Renal cortex interstitium (tissue), 11 donors: Measurements from ENCODE around the gene RRAS2. TPM values are rescaled to one million over a fixed set of nuclear protein-coding genes. Genes with fewer than 3 reads are reported as not detected.
"Not testable (repeated sequence)": the region's sequence is repeated elsewhere in the genome, so short reads cannot be mapped to it uniquely, and the experiment has no call there.

ENCODE experiments used
- DNase-seq, 11 donors: peaks; one replicate each; pipeline ENCODE4 v3.0.0-alpha.2; 2013; ENCODE audit warnings: low read depth in 9 of 11, low spot score in 4 of 11; ENCODE audit errors: extremely low read depth in 1 of 11
- polyA plus RNA-seq, 3 donors: library from polyadenylated mRNA; unstranded; fragments of 120-200 nt; gene quantifications; one replicate each; pipeline ENCODE4 v1.2.1, GENCODE V29; 2013; ENCODE audit not compliant: insufficient read length in 3 of 3

RRAS2 gene
- polyA plus RNA-seq, 3 donors = 46.5 to 57.6 (median 48.8) TPM

DNA sequence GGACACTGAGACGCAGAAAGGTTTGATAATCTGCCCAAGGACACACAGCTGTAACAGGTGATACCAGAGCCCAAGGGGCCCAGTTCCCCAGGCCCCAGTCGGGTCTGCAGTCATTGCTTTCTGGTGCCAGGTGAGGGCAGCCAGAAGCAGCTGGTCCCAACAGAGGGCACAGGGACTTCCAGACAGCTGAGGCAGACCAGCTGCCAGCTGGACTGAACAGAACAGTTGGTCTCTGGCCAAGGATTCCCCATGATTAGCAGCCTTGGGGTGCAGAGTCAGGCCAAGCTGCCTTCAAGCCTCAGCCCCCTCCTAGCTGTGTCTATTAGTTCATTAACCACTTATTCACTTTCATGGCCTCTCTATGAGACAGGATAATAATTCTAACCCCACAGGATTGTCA, 105.6 kb downstream of the RRAS2 start:
- peak in 2 of 11 donors; percentile 16 to 38 for DNase-seq

DNA sequence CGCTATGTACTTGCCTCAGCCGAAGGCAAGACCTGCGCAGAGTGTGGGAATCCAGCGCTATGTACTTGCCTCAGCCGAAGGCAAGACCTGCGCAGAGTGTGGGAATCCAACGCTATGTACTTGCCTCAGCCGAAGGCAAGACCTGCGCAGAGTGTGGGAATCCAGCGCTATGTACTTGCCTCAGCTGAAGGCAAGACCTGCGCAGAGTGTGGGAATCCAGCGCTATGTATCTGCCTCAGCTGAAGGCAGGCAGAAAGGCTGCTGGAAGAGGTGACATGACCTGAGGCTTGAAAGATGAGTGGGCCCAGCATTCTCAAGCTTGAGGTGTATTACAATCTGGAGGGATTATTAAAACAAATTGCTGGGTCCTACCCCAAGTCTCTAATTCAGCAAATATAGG, 106.5 kb downstream of the RRAS2 start:
- DNase-seq = not testable (repeated sequence)

GRCh38 chr11:14251754-14252153, 107.2 kb downstream of the RRAS2 start:
- no peak for DNase-seq

DNA sequence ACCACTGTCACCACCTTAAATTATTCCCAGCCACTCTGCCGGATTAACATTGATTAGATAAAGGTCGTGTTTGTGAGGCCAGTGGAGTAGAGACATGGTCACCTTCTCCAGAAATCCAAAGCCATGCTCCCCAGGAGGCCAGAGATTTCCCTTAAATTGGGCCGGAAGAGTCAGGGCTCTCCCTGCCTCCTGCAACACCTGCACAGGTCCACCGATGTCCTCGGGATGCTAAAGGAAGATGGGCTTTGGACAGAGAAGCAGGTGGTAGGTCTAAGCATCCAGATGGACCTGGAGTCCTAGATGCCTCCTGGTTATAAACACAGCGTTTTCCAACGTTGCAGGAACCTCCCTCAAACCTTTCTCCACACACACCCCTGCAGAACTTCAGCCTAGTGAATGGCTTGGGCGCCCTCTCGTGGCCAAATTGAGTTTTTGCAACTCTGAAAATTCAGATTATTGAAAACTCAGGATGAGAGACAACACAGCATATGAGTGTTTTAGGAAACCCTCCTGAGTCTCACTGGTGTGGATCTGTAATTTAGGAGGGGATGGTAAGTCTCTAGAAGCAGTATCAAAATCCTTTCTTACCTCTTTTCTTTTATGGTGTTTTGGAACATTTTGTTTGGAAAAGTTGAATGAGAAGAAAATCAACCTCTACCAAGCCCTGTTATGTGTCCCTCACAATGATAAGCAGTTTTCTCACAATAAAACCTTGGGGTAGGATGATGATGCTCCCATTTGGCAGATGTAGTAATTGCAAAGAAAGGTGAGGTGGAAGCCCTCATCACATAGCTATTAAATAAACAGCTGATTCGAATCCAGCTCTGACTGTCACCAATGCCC, 109.6 kb downstream of the RRAS2 start:
- DNase-seq = peak; percentile 31 to 70 (median 45)

- peak in 3 of 11 donors; percentile 18 to 20 (median 19) for DNase-seq
Measured at GRCh38 chr11:14248580-14248981, 110.4 kb downstream of the RRAS2 start.

DNA sequence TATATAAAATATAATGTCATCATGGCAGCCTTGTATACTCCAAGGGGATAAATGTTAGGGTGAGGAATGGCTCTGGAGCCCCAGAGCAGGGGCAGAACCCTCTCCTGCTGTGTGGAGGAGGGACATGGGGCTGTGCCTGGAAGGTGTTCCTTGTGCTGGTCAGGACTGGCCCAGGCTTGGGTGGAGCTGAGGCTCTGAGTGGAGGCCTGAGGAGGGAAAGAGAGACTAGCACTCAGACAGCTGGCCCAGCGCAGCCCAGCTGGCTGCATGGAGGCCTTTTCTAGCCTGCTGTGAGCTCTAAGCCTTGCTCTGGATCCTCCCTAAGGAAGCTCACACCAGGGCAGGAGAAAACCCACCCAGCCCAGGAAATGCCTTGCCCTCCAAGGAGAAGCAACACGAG, 113.5 kb downstream of the RRAS2 start:
- DNase-seq = no peak

DNA sequence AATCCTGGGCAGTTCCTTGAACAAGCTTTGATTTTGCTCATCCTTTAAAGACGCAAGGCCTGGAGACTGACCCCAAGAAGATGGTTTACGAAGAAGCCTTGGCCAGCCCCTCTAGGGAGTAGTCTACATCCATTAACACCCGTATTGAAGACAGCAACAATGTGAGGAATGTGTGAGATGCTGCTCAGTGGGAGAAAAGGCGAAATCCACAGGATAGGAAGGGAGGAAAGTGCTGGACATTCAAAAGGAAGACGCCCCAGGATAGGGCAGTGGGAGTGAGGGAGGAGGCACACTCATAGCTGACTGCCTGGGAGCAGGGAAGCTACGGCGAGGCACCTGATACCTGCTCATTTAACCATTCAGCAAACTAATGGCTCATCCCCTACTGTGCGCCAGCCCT, 114.1 kb downstream of the RRAS2 start:
- no peak for DNase-seq

- DNase-seq = no peak
Measured at GRCh38 chr11:14242733-14243132, 116.2 kb downstream of the RRAS2 start.

DNA sequence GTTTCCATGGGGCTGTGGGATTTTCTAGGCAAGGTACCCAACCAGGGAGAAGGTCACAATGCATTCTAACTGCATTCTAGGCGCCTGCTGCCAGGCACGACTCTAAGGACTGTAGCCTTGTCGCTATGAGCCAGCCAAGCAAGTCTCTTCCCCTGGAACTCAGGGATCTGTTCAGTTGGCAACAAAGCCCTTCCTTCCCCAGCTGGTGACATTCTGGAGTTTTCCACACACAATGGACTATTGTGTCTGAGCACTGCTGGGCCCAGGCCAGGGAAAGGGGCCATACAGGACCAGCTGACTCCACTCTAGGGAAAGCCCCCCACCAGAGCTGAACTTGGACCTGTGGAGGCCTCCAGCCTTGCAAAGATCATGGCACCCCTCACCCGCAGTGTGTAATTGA, 116.8 kb downstream of the RRAS2 start:
- no peak for DNase-seq

DNA sequence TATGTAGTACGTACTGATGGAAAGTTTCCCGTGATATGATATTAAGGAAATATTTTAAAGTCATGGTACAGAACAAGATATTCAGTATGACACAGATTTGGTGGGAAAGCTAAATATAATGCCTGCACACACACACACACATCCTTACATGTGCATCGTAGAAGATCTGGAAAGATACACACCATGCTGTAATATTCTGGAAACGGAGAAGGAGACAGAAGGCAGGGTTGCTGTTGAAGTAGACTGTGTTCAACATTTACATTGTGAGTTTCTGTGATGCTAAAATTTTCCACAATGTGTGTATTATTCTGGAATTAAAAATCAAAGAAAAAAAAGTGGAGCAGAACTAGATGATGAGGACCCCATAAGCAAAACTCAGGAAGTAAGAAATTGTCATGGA, 118.0 kb downstream of the RRAS2 start:
- DNase-seq = no peak

DNA sequence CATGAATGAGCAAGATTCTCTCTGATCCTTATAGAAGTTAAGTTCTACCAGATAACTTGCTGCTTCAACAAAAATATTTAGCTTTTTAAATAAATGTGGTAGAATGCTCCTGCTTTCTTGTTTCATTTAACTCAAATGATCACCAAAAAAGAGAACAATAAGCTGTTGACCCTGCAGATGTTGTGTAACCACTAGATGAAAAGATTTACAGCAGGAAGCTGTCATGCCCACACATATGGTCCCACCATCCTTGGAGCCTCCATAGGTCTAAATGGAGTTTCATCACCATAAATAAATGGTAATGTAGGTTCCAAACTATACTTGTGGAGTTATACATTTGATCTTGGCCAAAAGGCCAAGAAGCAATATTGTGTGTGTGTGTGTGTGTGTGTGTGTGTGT, 118.8 kb downstream of the RRAS2 start:
- DNase-seq = no peak

GRCh38 chr11:14237444-14237961, 121.5 kb downstream of the RRAS2 start:
- DNase-seq = no peak

DNA sequence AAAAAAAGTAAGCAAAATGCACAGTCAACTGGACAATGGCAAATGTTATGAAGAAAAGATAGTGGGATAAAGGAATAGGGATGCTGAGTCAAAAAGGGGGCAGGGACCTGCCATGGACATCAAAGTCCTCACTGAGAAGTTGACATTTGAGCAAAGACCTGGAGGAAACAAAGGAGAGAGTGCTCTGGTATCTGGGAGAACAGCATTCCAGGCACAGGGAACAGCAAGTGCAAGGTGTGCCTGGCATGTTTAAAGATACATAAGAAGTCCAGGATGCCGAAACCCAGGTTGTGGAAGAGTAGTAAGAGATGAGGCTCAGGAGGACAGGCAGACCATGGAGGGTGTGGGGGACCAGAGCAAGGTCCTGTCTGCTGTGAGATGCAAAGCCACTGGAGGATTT, 123.3 kb downstream of the RRAS2 start:
- DNase-seq = no peak

GRCh38 chr11:14234446-14234845, 124.5 kb downstream of the RRAS2 start:
- no peak for DNase-seq

GRCh38 chr11:14232652-14233051, 126.3 kb downstream of the RRAS2 start:
- no peak for DNase-seq

- no peak for DNase-seq
Measured at GRCh38 chr11:14230407-14230806, 128.6 kb downstream of the RRAS2 start.

DNA sequence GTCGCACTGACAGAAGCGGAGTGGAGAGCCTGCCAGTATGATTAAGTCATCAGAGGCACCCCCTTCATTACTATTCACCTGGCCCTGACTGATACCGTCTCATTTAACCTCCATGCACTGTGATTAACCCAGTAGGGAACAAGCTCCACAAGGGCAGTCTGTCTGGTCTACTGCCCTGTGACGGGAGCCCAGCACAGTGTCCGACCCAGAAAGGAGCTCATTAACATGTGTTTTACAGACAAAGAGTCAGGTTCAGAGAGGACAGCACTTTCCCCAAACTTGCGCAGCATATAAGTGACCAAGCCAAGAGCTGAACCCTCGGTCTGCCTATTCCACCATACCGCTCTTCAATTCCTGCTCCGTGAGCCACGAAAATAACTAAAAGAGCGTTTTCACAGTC, 129.5 kb downstream of the RRAS2 start:
- no peak for DNase-seq

- DNase-seq = no peak
Measured at GRCh38 chr11:14228356-14228755, 130.6 kb downstream of the RRAS2 start.
